ENCODE measurements around the gene PFDN1.

GRCh38 chr5:140294753-140295152 is 8.1 kb downstream of the PFDN1 start:
- TF ChIP-seq, protein P1, sequence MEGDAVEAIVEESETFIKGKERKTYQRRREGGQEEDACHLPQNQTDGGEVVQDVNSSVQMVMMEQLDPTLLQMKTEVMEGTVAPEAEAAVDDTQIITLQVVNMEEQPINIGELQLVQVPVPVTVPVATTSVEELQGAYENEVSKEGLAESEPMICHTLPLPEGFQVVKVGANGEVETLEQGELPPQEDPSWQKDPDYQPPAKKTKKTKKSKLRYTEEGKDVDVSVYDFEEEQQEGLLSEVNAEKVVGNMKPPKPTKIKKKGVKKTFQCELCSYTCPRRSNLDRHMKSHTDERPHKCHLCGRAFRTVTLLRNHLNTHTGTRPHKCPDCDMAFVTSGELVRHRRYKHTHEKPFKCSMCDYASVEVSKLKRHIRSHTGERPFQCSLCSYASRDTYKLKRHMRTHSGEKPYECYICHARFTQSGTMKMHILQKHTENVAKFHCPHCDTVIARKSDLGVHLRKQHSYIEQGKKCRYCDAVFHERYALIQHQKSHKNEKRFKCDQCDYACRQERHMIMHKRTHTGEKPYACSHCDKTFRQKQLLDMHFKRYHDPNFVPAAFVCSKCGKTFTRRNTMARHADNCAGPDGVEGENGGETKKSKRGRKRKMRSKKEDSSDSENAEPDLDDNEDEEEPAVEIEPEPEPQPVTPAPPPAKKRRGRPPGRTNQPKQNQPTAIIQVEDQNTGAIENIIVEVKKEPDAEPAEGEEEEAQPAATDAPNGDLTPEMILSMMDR (conservative IDR thresholded peaks at IDR 0.05): no peak
- no peak for TF ChIP-seq EZH2 (IDR thresholded peaks at IDR 0.05; ENCODE audit: low read depth)
